Measurements from ENCODE around the gene PGAM5. TPM values are rescaled to one million over a fixed set of nuclear protein-coding genes. Genes with fewer than 3 reads are reported as not detected.

PGAM5 gene
- total RNA-seq, 2 donors from 2014 or later: 21.5 to 24.2 TPM

GRCh38 chr12:132717011-132717410, 6.4 kb downstream of the PGAM5 start:
- ATAC-seq (ENCODE audit: insufficient number of reproducible peaks, low FRiP score, low read depth): no peak
- Histone ChIP-seq H3K4me1 (ENCODE audit: control insufficient read depth in 1 of 2, low read depth in 2 of 2) (no peaks in the 10 kb centered on the region), H3K4me3 (no peak overlapping the region), H3K36me3 (peaks cover 37% of the 10 kb centered on the region), H3K27ac (no peak overlapping the region), H3K9me3 (no peaks in the 10 kb centered on the region), H3K27me3 (replicated peaks; ENCODE audit: insufficient read depth) (no peaks in the 10 kb centered on the region)
- TF ChIP-seq CTCF (IDR thresholded peaks at IDR 0.05): no peak
- no peak for DNase-seq (ENCODE audit: low spot score)

- DNase-seq (ENCODE audit: low spot score) (no peak), ATAC-seq (ENCODE audit: insufficient number of reproducible peaks, low FRiP score, low read depth) (no peak)
- H3K27ac ChIP-seq: no peak overlapping the region
- no peak overlapping the region for H3K4me3 ChIP-seq
- no peaks in the 10 kb centered on the region for H3K9me3 ChIP-seq
- peaks cover 37% of the 10 kb centered on the region for H3K36me3 ChIP-seq
- H3K27me3 ChIP-seq (replicated peaks; ENCODE audit: insufficient read depth): no peaks in the 10 kb centered on the region
- TF ChIP-seq CTCF (IDR thresholded peaks at IDR 0.05): no peak
- H3K4me1 ChIP-seq (ENCODE audit: control insufficient read depth in 1 of 2, low read depth in 2 of 2): no peaks in the 10 kb centered on the region
Observed at GRCh38 chr12:132717531-132718387, 7.1 kb downstream of the PGAM5 start.

GRCh38 chr12:132718644-132719043, 8.0 kb downstream of the PGAM5 start:
- no peaks in the 10 kb centered on the region for H3K27me3 ChIP-seq (replicated peaks; ENCODE audit: insufficient read depth)
- H3K4me3 ChIP-seq: no peak overlapping the region
- TF ChIP-seq CTCF (IDR thresholded peaks at IDR 0.05): no peak
- H3K27ac ChIP-seq: no peak overlapping the region
- ATAC-seq (ENCODE audit: insufficient number of reproducible peaks, low FRiP score, low read depth): no peak
- no peaks in the 10 kb centered on the region for H3K4me1 ChIP-seq (ENCODE audit: control insufficient read depth in 1 of 2, low read depth in 2 of 2)
- H3K36me3 ChIP-seq: peaks cover 37% of the 10 kb centered on the region
- H3K9me3 ChIP-seq: no peaks in the 10 kb centered on the region
- no peak for DNase-seq (ENCODE audit: low spot score)

- ATAC-seq (ENCODE audit: insufficient number of reproducible peaks, low FRiP score, low read depth): no peak
- no peaks in the 10 kb centered on the region for H3K9me3 ChIP-seq
Observed at GRCh38 chr12:132719141-132719953, 8.7 kb downstream of the PGAM5 start.

More at GRCh38 chr12:132719141-132719953, 8.7 kb downstream of the PGAM5 start:
- Histone ChIP-seq H3K4me1 (ENCODE audit: control insufficient read depth in 1 of 2, low read depth in 2 of 2) (no peaks in the 10 kb centered on the region), H3K27ac (no peak overlapping the region), H3K36me3 (peaks cover 44% of the 10 kb centered on the region), H3K27me3 (replicated peaks; ENCODE audit: insufficient read depth) (no peaks in the 10 kb centered on the region), H3K4me3 (no peak overlapping the region)
- no peak for TF ChIP-seq CTCF (IDR thresholded peaks at IDR 0.05)
- no peak for DNase-seq (ENCODE audit: low spot score)
